ENCODE data around the gene PPP1R13B.

PPP1R13B gene

GRCh38 chr14:103685276-103686211 is 161.8 kb downstream of the PPP1R13B start:
- Mint-ChIP-seq H3K27me3 (no peaks in the 10 kb centered on the region), H3K4me3 (no peak overlapping the region), H3K4me1 (peaks cover 3% of the 10 kb centered on the region), H3K9me3 (no peaks in the 10 kb centered on the region), H3K27ac (no peak overlapping the region), H3K36me3 (peaks cover 2% of the 10 kb centered on the region)

- H3K36me3 Mint-ChIP-seq: peaks cover 4% of the 10 kb centered on the region
- H3K4me3 Mint-ChIP-seq: no peak overlapping the region
- H3K4me1 Mint-ChIP-seq: peaks cover 3% of the 10 kb centered on the region
- H3K27ac Mint-ChIP-seq: no peak overlapping the region
- H3K27me3 Mint-ChIP-seq: no peaks in the 10 kb centered on the region
- H3K9me3 Mint-ChIP-seq: no peaks in the 10 kb centered on the region
These were observed 162.5 kb downstream of the PPP1R13B start for GRCh38 chr14:103684871-103685270.

- Mint-ChIP-seq H3K9me3 (no peaks in the 10 kb centered on the region), H3K27ac (no peak overlapping the region), H3K27me3 (no peaks in the 10 kb centered on the region), H3K4me1 (peaks cover under 1% of the 10 kb centered on the region), H3K36me3 (peaks cover 3% of the 10 kb centered on the region), H3K4me3 (no peak overlapping the region)
These were observed 162.9 kb downstream of the PPP1R13B start for GRCh38 chr14:103684471-103684870.
